Measurements from ENCODE around the gene HAUS6. TPM values are rescaled to one million over a fixed set of nuclear protein-coding genes. Genes with fewer than 3 reads are reported as not detected.
"Not testable (repeated sequence)": the region's sequence is repeated elsewhere in the genome, so short reads cannot be mapped to it uniquely, and the experiment has no call there.

HAUS6 gene
- total RNA-seq, 4 donors from 2014 or later = 1.4 to 8.9 (median 6.3) TPM

DNA sequence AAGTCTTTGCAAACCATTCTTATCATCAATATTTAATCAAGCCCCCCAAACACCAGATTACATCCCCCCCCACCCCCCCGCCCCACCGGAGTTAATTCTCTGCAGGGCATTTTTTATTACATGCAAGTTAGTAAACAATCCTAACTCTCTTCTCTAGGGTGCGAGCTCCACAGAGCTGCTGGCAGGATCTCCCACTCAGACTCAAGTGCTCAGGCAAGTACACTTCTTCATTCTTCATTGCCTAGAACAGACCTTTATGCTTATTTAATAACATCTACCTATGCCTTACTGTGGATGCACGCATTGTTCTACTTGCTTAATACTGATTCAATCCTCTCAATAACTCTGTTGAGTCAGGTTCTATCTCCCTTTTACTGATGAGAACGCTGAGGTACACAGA lies 79.6 kb downstream of the HAUS6 start:
- no peak for TF ChIP-seq POLR2A (IDR thresholded peaks at IDR 0.05)
- TF ChIP-seq, protein P1, sequence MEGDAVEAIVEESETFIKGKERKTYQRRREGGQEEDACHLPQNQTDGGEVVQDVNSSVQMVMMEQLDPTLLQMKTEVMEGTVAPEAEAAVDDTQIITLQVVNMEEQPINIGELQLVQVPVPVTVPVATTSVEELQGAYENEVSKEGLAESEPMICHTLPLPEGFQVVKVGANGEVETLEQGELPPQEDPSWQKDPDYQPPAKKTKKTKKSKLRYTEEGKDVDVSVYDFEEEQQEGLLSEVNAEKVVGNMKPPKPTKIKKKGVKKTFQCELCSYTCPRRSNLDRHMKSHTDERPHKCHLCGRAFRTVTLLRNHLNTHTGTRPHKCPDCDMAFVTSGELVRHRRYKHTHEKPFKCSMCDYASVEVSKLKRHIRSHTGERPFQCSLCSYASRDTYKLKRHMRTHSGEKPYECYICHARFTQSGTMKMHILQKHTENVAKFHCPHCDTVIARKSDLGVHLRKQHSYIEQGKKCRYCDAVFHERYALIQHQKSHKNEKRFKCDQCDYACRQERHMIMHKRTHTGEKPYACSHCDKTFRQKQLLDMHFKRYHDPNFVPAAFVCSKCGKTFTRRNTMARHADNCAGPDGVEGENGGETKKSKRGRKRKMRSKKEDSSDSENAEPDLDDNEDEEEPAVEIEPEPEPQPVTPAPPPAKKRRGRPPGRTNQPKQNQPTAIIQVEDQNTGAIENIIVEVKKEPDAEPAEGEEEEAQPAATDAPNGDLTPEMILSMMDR (IDR thresholded peaks at IDR 0.05) = no peak
- no peak for TF ChIP-seq EP300 (IDR thresholded peaks at IDR 0.05; ENCODE audit: low read depth)
- TF ChIP-seq POLR2AphosphoS5 (IDR thresholded peaks at IDR 0.05) = no peak
- intact Hi-C loops (cut with DNase I; ENCODE audit: low total_unique reads) = loop anchor here (10.0 kb wide), 1 partner anchor 1218 kb away; no protein-coding TSS in a partner anchor

DNA sequence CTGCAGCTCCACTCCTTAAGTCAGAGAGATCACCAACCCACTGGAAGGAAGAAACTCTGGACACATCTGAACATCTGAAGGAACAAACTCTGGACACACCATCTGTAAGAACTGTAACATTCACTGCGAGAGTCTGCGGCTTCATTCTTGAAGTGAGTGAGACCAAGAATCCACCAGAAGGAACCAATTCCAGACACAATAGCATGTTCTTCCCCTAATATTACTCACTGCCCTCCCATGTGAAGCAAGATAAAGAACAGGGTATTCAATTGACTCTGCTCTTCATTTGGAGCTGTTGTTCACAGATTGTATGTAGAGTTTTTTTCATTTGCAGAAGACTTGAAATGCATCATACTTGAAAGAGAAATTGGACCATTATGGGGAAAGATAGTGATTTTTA lies 80.5 kb downstream of the HAUS6 start:
- H3K4me3 ChIP-seq = no peak overlapping the region
- H3K36me3 ChIP-seq = no peaks in the 10 kb centered on the region
- H3K27ac ChIP-seq = no peak overlapping the region
- TF ChIP-seq POLR2AphosphoS5 (IDR thresholded peaks at IDR 0.05) (no peak), EP300 (IDR thresholded peaks at IDR 0.05; ENCODE audit: low read depth) (no peak), POLR2A (IDR thresholded peaks at IDR 0.05) (no peak)
- TF ChIP-seq, protein P1 (IDR thresholded peaks at IDR 0.05) = no peak
- H3K27me3 ChIP-seq = no peaks in the 10 kb centered on the region
- 60 to 73% methylated on average over 2 of the region's 2 CpGs for WGBS, 2 donors (ENCODE audit: low coverage in 1 of 2)
- in situ Hi-C loops (cut with MboI; ENCODE audit: low pct_ligation_motif_present in 1 of 4, low pct_unique_long_range_greater_than_20kb in 1 of 4, low sequenced_read_pairs in 3 of 4) (loop anchor here in 3 of 4 donors (10.0 to 25.0 kb wide), 2 partner anchors 585 to 767 kb away; no protein-coding TSS in a partner anchor), intact Hi-C loops (cut with DNase I; ENCODE audit: low total_unique reads) (loop anchor here (10.0 kb wide), 1 partner anchor 1217 kb away; no protein-coding TSS in a partner anchor)
- no peaks in the 10 kb centered on the region for H3K9me3 ChIP-seq
- no peaks in the 10 kb centered on the region for H3K4me1 ChIP-seq
- no peak for DNase-seq

More for the DNA sequence above, 79.6 kb downstream of the HAUS6 start:
- Histone ChIP-seq H3K4me1 (no peaks in the 10 kb centered on the region), H3K9me3 (no peaks in the 10 kb centered on the region), H3K4me3 (no peak overlapping the region), H3K27ac (no peak overlapping the region), H3K36me3 (no peaks in the 10 kb centered on the region), H3K27me3 (no peaks in the 10 kb centered on the region)
- DNase-seq = no peak
- WGBS, 2 donors (ENCODE audit: low coverage in 1 of 2) = 52 to 58% methylated on average over 5 of the region's 5 CpGs
- in situ Hi-C loops (cut with MboI; ENCODE audit: low pct_ligation_motif_present in 1 of 4, low pct_unique_long_range_greater_than_20kb in 1 of 4, low sequenced_read_pairs in 3 of 4) = loop anchor here in 3 of 4 donors (10.0 to 25.0 kb wide), 2 partner anchors 586 to 768 kb away; no protein-coding TSS in a partner anchor

DNA sequence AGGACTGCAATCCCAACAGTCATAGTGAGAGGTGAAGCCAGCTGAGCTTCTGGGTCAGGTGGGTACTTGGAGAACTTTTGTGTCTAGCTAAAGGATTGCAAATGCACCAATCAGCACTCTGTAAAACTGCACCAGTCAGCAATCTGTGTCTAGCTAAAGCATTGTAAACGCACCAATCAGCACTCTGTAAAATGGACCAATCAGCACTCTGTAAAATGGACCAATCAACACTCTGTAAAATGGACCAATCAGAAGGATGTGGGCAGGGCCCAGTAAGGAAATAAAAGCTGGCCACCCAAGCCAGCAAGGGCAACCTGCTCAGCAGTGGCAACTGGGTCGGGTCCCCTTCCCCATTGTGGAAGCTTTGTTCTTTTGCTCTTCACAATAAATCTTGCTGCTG lies 81.1 kb downstream of the HAUS6 start:
- not testable (repeated sequence) for H3K4me1 ChIP-seq, H3K27ac ChIP-seq, DNase-seq, H3K36me3 ChIP-seq, H3K9me3 ChIP-seq, H3K4me3 ChIP-seq, H3K27me3 ChIP-seq
- 84% methylated on average over 2 of the region's 2 CpGs; no CpG with 5 or more reads in 1 of the 2 donors for WGBS, 2 donors (ENCODE audit: low coverage in 1 of 2)
- intact Hi-C loops (cut with DNase I; ENCODE audit: low total_unique reads) (loop anchor here (10.0 kb wide), 1 partner anchor 1217 kb away; no protein-coding TSS in a partner anchor), in situ Hi-C loops (cut with MboI; ENCODE audit: low pct_ligation_motif_present in 1 of 4, low pct_unique_long_range_greater_than_20kb in 1 of 4, low sequenced_read_pairs in 3 of 4) (loop anchor here in 3 of 4 donors (10.0 to 25.0 kb wide), 2 partner anchors 584 to 767 kb away; no protein-coding TSS in a partner anchor)

DNA sequence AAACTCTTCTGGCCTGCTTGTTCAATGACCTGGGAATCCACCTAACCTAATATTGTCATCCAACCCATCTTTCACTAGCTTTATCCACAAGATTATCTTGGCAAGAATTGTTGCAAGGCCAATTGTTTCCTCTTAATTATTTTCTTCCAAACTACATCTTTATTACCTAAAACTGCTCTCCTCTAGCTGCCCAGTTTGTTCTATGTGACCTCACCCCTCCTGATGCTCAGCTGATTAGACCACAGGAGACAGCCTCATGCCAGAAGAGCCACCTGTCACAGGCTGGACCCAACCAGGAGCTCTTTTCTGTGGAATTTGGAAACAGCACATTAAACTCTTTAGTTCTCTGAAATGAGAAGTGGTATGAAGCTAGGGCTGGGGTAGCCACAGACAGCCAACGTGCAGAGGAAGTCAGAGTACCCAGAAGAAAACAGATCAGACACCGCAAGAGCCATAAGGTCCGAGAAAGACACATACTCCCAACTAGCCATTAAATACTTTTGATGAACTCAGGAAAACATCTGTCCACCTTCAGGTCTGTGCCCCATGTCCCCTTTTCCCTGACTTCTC lies 81.7 kb downstream of the HAUS6 start:
- H3K4me1 ChIP-seq = no peaks in the 10 kb centered on the region
- intact Hi-C loops (cut with DNase I; ENCODE audit: low total_unique reads) = loop anchor here (10.0 kb wide), 1 partner anchor 1216 kb away; no protein-coding TSS in a partner anchor
- no peak overlapping the region for H3K27ac ChIP-seq
- TF ChIP-seq POLR2A (IDR thresholded peaks at IDR 0.05) (no peak), EP300 (IDR thresholded peaks at IDR 0.05; ENCODE audit: low read depth) (no peak), POLR2AphosphoS5 (IDR thresholded peaks at IDR 0.05) (no peak)
- TF ChIP-seq, protein P1 (IDR thresholded peaks at IDR 0.05) = no peak
- 69 to 85% methylated on average over 2 to 3 of the region's 3 CpGs for WGBS, 2 donors (ENCODE audit: low coverage in 1 of 2)
- no peak overlapping the region for H3K4me3 ChIP-seq
- H3K9me3 ChIP-seq = no peaks in the 10 kb centered on the region
- H3K27me3 ChIP-seq = no peaks in the 10 kb centered on the region
- in situ Hi-C loops (cut with MboI; ENCODE audit: low pct_ligation_motif_present in 1 of 4, low pct_unique_long_range_greater_than_20kb in 1 of 4, low sequenced_read_pairs in 3 of 4) = loop anchor here in 3 of 4 donors (10.0 to 25.0 kb wide), 2 partner anchors 584 to 766 kb away; no protein-coding TSS in a partner anchor
- no peak for DNase-seq
- H3K36me3 ChIP-seq = no peaks in the 10 kb centered on the region

Measured in transverse colon (tissue), 4 donors.